Keratinocyte (primary cell): ENCODE data around the gene DENND2A. TPM values are rescaled to one million over a fixed set of nuclear protein-coding genes. Genes with fewer than 3 reads are reported as not detected.

ENCODE experiments used
- DNase-seq: peaks from one replicate; pipeline ENCODE4 v3.0.0-alpha.2; 2011; ENCODE audit warnings: low read depth, missing footprints, low spot score
- FAIRE-seq: peaks from 2 replicates; lab custom pipeline; 2011; peaks lifted over from hg19 to GRCh38; lab: Jason Lieb, UNC
- H2AFZ ChIP-seq: 2 replicates; pipeline ENCODE4 v1.6.0; 2012; ENCODE audit warnings: low read length, control low read depth, inconsistent platforms; ENCODE audit not compliant: control insufficient read depth
- H3K27ac ChIP-seq: 2 replicates; pipeline ENCODE4 v1.5.1; 2011; ENCODE audit warnings: low read length; ENCODE audit not compliant: control insufficient read depth, insufficient read depth
- H3K27me3 ChIP-seq: 3 replicates; pipeline ENCODE4 v1.6.0; 2011; ENCODE audit warnings: low read length; ENCODE audit not compliant: control insufficient read depth, insufficient read depth; ENCODE audit errors: extremely low read depth
- H3K36me3 ChIP-seq, 2 experiments: 2 replicates in 1 of 2; 3 replicates in 1 of 2; pipeline ENCODE4 v1.5.1; 2011; ENCODE audit warnings: low read length in 2 of 2, mild to moderate bottlenecking in 1 of 2; ENCODE audit not compliant: control insufficient read depth in 2 of 2, insufficient read depth in 2 of 2; ENCODE audit errors: extremely low read depth in 1 of 2
- H3K4me1 ChIP-seq: 3 replicates; pipeline ENCODE4 v1.5.1; 2011; ENCODE audit warnings: low read length; ENCODE audit not compliant: control insufficient read depth, insufficient read depth; ENCODE audit errors: extremely low read depth
- H3K4me2 ChIP-seq: 3 replicates; pipeline ENCODE4 v1.6.0; 2011; ENCODE audit warnings: low read depth, low read length; ENCODE audit not compliant: control insufficient read depth, insufficient read depth; ENCODE audit errors: extremely low read depth
- H3K4me3 ChIP-seq, 3 experiments: fragments of 200-600 bp in 1 of 3; sonication (generic) in 1 of 3; 2 replicates in 2 of 3; 3 replicates in 1 of 3; pipeline ENCODE4 v1.5.1; 2011 to 2016; ENCODE audit warnings: low read length in 3 of 3, mild to moderate bottlenecking in 3 of 3, control low read depth in 2 of 3, inconsistent platforms in 1 of 3, low read depth in 1 of 3, mixed read lengths in 1 of 3, mixed run types in 1 of 3, moderate library complexity in 1 of 3; ENCODE audit not compliant: control insufficient read depth in 2 of 3, insufficient read depth in 2 of 3; ENCODE audit errors: extremely low read depth in 1 of 3
- H3K79me2 ChIP-seq: 2 replicates; pipeline ENCODE4 v1.6.0; 2012; ENCODE audit warnings: low read length; ENCODE audit not compliant: control insufficient read depth, insufficient read depth
- H3K9ac ChIP-seq: 3 replicates; pipeline ENCODE4 v1.6.0; 2011; ENCODE audit warnings: low read length; ENCODE audit not compliant: control insufficient read depth, insufficient read depth; ENCODE audit errors: extremely low read depth
- H3K9me1 ChIP-seq: 3 replicates; pipeline ENCODE4 v1.6.0; 2011; ENCODE audit warnings: low read length; ENCODE audit not compliant: control insufficient read depth, insufficient read depth; ENCODE audit errors: extremely low read depth
- H3K9me3 ChIP-seq: 2 replicates; pipeline ENCODE4 v1.5.1; 2012; ENCODE audit warnings: low read depth, low read length; ENCODE audit not compliant: control insufficient read depth
- H4K20me1 ChIP-seq: 3 replicates; pipeline ENCODE4 v1.6.0; 2011; ENCODE audit warnings: low read length; ENCODE audit not compliant: control insufficient read depth, insufficient read depth; ENCODE audit errors: extremely low read depth
- EZH2 ChIP-seq: IDR thresholded peaks from one replicate; pipeline ENCODE4 v1.6.1; 2012; ENCODE audit warnings: inconsistent platforms, mild to moderate bottlenecking, low read length, moderate library complexity
- dilution Hi-C: fragments of 300-500 bp; cut with MboI; formaldehyde crosslinking; loops from one replicate; pipeline ENCODE4 v1.7.0; 2020; ENCODE audit warnings: low sequenced_read_pairs; ENCODE audit not compliant: extremely low pct_ligation_motif_present
- polyA plus RNA-seq, 5 experiments: library from polyadenylated mRNA; depleted of rRNA in 3 of 5; stranded (reverse) in 3 of 5; stranded (forward) in 1 of 5; unstranded in 1 of 5; fragments of >200 nt; gene quantifications; 1 replicate in 1 of 5; 2 replicates in 3 of 5; 3 replicates in 1 of 5; pipeline versions ENCODE4 v1.2.1 to v1.2.3, GENCODE V29; 2011 to 2012; ENCODE audit warnings: missing spikeins in 2 of 5, low read depth in 1 of 5, low replicate concordance in 1 of 5
- TF ChIP-seq, protein P1 (sequence below), 3 experiments: IDR thresholded peaks in 1 of 3; conservative IDR thresholded peaks in 1 of 3; optimal IDR thresholded peaks in 1 of 3; 2 replicates in 2 of 3; 3 replicates in 1 of 3; pipeline versions ENCODE3 to v1.5.1; 2011; ENCODE audit warnings: low read length in 3 of 3, mild to moderate bottlenecking in 3 of 3, moderate library complexity in 2 of 3, control low read depth in 1 of 3, inconsistent platforms in 1 of 3; ENCODE audit not compliant: insufficient read depth in 2 of 3; ENCODE audit errors: extremely low read depth in 1 of 3

The DENND2A gene
- polyA plus RNA-seq, 1 donor (not counting 4 experiments of a cell fraction or from before 2014, with no cell fraction given) = 1.8 TPM

DNA sequence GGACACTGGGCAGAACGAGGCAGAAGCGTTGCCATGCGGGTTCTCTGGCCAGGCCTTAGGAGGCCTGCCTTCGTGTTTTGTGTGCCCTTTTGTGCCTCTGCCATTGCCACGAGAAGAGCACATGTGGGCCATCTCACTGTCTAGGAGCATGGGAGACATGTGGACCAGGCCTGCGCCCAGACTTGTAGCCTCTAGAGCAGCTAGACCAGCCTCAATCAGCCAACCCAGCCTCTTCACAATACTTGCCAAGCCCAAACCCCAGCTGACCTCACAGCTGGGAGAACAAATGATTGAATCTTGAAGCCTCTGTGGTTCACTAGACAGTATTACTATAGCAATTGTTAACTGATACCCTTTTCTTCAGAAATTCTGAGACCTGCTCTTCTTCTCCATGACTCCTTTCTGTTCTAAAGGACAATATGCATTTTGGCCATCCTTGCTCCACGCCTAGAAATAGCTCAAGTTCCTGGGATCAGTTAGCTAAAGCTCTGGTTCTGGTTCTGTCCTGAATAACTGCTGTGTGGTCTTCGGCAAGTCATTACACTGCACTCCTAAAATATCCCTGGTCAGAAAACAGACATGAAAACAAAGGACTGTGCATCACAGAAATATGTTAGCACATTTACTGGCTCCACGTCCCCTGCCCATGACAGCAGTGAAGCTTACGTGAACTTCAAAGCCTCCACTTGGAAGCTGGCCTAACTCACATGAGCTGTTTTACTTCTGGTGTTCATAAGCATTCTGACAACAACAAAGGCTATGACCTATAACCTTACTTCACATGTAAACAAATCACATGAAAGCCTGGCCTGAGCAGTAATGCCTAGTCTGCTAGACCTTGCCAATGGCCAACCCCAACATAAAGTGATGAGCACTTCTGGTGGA is 89.0 kb downstream of the DENND2A start:
- peak overlapping the region; percentile 49 for H2AFZ ChIP-seq
- no peak overlapping the region for H3K4me3 ChIP-seq
- no peak for FAIRE-seq

DNA sequence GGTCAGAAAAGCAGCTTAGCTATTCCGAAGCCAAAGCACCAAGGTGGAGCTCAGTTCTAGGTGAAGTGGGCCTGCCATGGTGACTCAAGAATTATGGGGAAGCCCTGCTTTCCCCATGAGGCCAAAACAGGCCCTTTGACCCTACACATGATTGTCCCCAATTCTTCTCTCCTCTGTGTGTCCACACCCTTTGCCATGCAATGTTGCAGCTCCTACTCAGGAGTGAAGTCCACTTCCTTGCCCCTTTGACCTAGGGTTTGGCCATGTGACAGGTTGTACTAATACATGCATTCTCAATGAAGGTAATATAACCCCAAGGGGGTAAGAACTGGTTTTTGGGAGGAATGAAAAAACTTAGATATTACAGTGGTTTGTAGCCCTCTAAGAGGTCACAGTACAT is 93.7 kb downstream of the DENND2A start:
- FAIRE-seq (no peak), DNase-seq (no peak)
- no peak overlapping the region for H3K27ac ChIP-seq
- peaks cover 4% of the 10 kb centered on the region for H3K4me1 ChIP-seq
- TF ChIP-seq, protein P1, sequence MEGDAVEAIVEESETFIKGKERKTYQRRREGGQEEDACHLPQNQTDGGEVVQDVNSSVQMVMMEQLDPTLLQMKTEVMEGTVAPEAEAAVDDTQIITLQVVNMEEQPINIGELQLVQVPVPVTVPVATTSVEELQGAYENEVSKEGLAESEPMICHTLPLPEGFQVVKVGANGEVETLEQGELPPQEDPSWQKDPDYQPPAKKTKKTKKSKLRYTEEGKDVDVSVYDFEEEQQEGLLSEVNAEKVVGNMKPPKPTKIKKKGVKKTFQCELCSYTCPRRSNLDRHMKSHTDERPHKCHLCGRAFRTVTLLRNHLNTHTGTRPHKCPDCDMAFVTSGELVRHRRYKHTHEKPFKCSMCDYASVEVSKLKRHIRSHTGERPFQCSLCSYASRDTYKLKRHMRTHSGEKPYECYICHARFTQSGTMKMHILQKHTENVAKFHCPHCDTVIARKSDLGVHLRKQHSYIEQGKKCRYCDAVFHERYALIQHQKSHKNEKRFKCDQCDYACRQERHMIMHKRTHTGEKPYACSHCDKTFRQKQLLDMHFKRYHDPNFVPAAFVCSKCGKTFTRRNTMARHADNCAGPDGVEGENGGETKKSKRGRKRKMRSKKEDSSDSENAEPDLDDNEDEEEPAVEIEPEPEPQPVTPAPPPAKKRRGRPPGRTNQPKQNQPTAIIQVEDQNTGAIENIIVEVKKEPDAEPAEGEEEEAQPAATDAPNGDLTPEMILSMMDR (optimal IDR thresholded peaks at IDR 0.05 in 1 of 3, IDR thresholded peaks at IDR 0.05 in 1 of 3, conservative IDR thresholded peaks at IDR 0.05 in 1 of 3; ENCODE audit: extremely low read depth in 1 of 3, insufficient read depth in 2 of 3, low read length in 3 of 3) = no peak
- TF ChIP-seq EZH2 = no peak
- H2AFZ ChIP-seq = no peak overlapping the region
- H3K36me3 ChIP-seq = no peaks in the 10 kb centered on the region
- no peaks in the 10 kb centered on the region for H3K9me1 ChIP-seq
- H3K4me3 ChIP-seq = no peak overlapping the region
- H3K9me3 ChIP-seq = no peaks in the 10 kb centered on the region
- H3K4me2 ChIP-seq = no peak overlapping the region
- no peaks in the 10 kb centered on the region for H3K27me3 ChIP-seq
- no peaks in the 10 kb centered on the region for H3K79me2 ChIP-seq
- no peaks in the 10 kb centered on the region for H4K20me1 ChIP-seq
- dilution Hi-C loops = no loop called here
- H3K9ac ChIP-seq = no peak overlapping the region

More for the DNA sequence above, 89.0 kb downstream of the DENND2A start:
- dilution Hi-C loops = no loop called here
- Histone ChIP-seq H3K36me3 (no peaks in the 10 kb centered on the region), H4K20me1 (no peaks in the 10 kb centered on the region), H3K9ac (no peak overlapping the region), H3K9me3 (no peaks in the 10 kb centered on the region), H3K27me3 (no peaks in the 10 kb centered on the region), H3K27ac (no peak overlapping the region), H3K4me2 (no peak overlapping the region), H3K9me1 (no peaks in the 10 kb centered on the region), H3K4me1 (no peaks in the 10 kb centered on the region), H3K79me2 (no peaks in the 10 kb centered on the region)
- TF ChIP-seq EZH2 = no peak
- TF ChIP-seq, protein P1 (optimal IDR thresholded peaks at IDR 0.05 in 1 of 3, IDR thresholded peaks at IDR 0.05 in 1 of 3, conservative IDR thresholded peaks at IDR 0.05 in 1 of 3; ENCODE audit: extremely low read depth in 1 of 3, insufficient read depth in 2 of 3, low read length in 3 of 3) = no peak
- no peak for DNase-seq
